HG03025 (cell line): ENCODE results near the gene VARS2.
"Not testable (repeated sequence)": the region's sequence is repeated elsewhere in the genome, so short reads cannot be mapped to it uniquely, and the experiment has no call there.

Experiments
- ATAC-seq: cut with Tn5 transposase; IDR thresholded peaks from one replicate; pipeline ENCODE4 v1.9.1; 2021; ENCODE audit warnings: mild to moderate bottlenecking, moderate library complexity; ENCODE audit not compliant: unreplicated experiment, low FRiP score

VARS2 gene

GRCh38 chr6:30922447-30922852 is 8.4 kb downstream of the VARS2 start:
- no peak for ATAC-seq

GRCh38 chr6:30924040-30924627 is 10.1 kb downstream of the VARS2 start:
- ATAC-seq, result not testable (repeated sequence)

- ATAC-seq, result no peak
These were observed 12.6 kb downstream of the VARS2 start for GRCh38 chr6:30926644-30927043.

- ATAC-seq, result not testable (repeated sequence)
These were observed 13.0 kb downstream of the VARS2 start for GRCh38 chr6:30927080-30927479.

GRCh38 chr6:30928677-30929076 is 14.6 kb downstream of the VARS2 start:
- ATAC-seq, result no peak

- no peak for ATAC-seq
These were observed 16.5 kb downstream of the VARS2 start for GRCh38 chr6:30930506-30930905.

GRCh38 chr6:30931272-30931671 is 17.2 kb downstream of the VARS2 start:
- no peak for ATAC-seq

GRCh38 chr6:30931969-30932645 is 18.1 kb downstream of the VARS2 start, which contains the start of gene SFTA2:
Gene SFTA2 (minus strand): TSS chr6:30932170. CDS start chr6:30932096, 74 bp downstream.
- no peak for ATAC-seq

- ATAC-seq, result no peak
These were observed 18.8 kb downstream of the VARS2 start for GRCh38 chr6:30932665-30933365.

GRCh38 chr6:30935018-30935417 is 21.0 kb downstream of the VARS2 start:
- ATAC-seq, result no peak

- ATAC-seq, result no peak
These were observed 23.2 kb downstream of the VARS2 start for GRCh38 chr6:30937265-30937664.

GRCh38 chr6:30938730-30939129 is 24.7 kb downstream of the VARS2 start:
- no peak for ATAC-seq

GRCh38 chr6:30939473-30939872 is 25.4 kb downstream of the VARS2 start:
- ATAC-seq, result no peak

GRCh38 chr6:30940361-30940986 is 26.4 kb downstream of the VARS2 start, which contains the start of gene MUCL3:
Gene MUCL3 (plus strand): TSS chr6:30940973. CDS start chr6:30941000, 27 bp downstream.
- no peak for ATAC-seq

GRCh38 chr6:30942338-30943060 is 28.5 kb downstream of the VARS2 start:
- ATAC-seq, result no peak

GRCh38 chr6:30944051-30944450 is 30.0 kb downstream of the VARS2 start:
- ATAC-seq, result no peak

GRCh38 chr6:30945281-30945680 is 31.2 kb downstream of the VARS2 start:
- no peak for ATAC-seq

- ATAC-seq, result no peak
These were observed 33.2 kb downstream of the VARS2 start for GRCh38 chr6:30947231-30947630.

- ATAC-seq, result no peak
These were observed 34.8 kb downstream of the VARS2 start for GRCh38 chr6:30948811-30949210.

GRCh38 chr6:30951907-30952469 is 38.0 kb downstream of the VARS2 start:
- ATAC-seq, result no peak
